ENCODE measurements around the gene PDE4B.

DNA sequence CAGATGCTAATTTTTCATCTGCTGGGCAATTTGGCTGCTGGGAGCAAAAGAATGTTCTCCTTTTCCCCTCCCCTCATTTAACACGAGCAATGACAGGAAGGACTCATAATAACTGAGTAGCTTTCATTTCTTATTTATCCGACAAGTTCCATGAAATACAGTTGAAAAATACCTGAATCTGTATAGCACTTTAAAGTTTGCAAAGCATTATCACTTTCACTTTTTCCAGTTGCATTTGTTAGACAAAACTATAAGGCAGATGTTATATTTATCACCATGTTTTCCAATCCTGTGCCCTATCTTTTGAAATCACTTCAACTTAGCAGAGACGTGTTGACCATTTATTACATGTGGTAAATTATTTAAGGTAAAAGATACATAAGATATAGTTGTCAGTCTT, 390.7 kb downstream of the PDE4B start:
- TF ChIP-seq, protein P1, sequence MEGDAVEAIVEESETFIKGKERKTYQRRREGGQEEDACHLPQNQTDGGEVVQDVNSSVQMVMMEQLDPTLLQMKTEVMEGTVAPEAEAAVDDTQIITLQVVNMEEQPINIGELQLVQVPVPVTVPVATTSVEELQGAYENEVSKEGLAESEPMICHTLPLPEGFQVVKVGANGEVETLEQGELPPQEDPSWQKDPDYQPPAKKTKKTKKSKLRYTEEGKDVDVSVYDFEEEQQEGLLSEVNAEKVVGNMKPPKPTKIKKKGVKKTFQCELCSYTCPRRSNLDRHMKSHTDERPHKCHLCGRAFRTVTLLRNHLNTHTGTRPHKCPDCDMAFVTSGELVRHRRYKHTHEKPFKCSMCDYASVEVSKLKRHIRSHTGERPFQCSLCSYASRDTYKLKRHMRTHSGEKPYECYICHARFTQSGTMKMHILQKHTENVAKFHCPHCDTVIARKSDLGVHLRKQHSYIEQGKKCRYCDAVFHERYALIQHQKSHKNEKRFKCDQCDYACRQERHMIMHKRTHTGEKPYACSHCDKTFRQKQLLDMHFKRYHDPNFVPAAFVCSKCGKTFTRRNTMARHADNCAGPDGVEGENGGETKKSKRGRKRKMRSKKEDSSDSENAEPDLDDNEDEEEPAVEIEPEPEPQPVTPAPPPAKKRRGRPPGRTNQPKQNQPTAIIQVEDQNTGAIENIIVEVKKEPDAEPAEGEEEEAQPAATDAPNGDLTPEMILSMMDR (IDR thresholded peaks at IDR 0.05; ENCODE audit: poor library complexity, severe bottlenecking) = no peak
- TF ChIP-seq EZH2 (IDR thresholded peaks at IDR 0.05; ENCODE audit: borderline replicate concordance, insufficient read depth, low read length, poor library complexity, severe bottlenecking) (no peak), EP300 (conservative IDR thresholded peaks at IDR 0.05; ENCODE audit: poor library complexity, severe bottlenecking) (no peak), TAF1 (IDR thresholded peaks at IDR 0.05; ENCODE audit: low read depth) (no peak), RAD21 (conservative IDR thresholded peaks at IDR 0.05) (no peak), POLR2AphosphoS5 (IDR thresholded peaks at IDR 0.05) (no peak)
- TF ChIP-seq, protein P2, sequence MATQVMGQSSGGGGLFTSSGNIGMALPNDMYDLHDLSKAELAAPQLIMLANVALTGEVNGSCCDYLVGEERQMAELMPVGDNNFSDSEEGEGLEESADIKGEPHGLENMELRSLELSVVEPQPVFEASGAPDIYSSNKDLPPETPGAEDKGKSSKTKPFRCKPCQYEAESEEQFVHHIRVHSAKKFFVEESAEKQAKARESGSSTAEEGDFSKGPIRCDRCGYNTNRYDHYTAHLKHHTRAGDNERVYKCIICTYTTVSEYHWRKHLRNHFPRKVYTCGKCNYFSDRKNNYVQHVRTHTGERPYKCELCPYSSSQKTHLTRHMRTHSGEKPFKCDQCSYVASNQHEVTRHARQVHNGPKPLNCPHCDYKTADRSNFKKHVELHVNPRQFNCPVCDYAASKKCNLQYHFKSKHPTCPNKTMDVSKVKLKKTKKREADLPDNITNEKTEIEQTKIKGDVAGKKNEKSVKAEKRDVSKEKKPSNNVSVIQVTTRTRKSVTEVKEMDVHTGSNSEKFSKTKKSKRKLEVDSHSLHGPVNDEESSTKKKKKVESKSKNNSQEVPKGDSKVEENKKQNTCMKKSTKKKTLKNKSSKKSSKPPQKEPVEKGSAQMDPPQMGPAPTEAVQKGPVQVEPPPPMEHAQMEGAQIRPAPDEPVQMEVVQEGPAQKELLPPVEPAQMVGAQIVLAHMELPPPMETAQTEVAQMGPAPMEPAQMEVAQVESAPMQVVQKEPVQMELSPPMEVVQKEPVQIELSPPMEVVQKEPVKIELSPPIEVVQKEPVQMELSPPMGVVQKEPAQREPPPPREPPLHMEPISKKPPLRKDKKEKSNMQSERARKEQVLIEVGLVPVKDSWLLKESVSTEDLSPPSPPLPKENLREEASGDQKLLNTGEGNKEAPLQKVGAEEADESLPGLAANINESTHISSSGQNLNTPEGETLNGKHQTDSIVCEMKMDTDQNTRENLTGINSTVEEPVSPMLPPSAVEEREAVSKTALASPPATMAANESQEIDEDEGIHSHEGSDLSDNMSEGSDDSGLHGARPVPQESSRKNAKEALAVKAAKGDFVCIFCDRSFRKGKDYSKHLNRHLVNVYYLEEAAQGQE (IDR thresholded peaks at IDR 0.05; ENCODE audit: borderline replicate concordance) = no peak

All from neural cell (in vitro differentiated cells).